Measurements from ENCODE around the gene HEXIM1.

DNA sequence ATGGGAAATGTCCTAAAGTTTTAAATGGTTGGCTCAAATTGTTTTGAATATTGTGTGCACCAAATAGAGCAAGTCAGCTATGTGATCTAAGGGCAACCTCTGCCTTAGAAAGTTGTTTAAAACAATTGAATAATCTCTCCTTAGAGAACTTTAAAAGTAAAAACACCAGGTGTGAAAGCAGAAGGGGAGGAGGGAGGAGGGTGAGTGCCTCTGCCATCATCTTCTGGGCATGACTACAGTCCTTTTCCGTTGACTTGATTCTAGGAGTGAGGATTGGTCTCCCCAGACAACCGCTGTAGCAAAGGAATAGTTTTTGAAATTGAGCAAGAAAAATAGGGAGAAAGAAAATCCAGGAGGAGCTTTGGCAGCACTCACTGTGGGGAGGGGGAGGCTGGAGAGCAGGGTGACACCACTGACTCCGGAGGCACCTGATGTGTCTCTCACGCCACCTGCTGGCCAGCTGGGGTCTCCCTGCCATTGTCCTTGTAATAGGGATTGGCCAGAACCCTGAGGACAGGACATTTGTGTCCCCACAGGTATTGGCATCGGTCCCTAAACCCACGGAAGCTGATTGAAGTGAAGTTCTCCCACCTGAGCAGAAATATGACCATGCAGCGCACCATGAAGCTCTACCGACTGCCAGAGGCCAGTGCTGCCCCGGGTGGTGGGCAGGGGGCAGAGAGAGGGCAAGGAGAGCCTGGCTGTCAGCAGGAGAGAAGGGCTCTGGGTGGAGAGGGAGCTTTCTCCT is 49.2 kb upstream of the HEXIM1 start:
- TF ChIP-seq, protein P1, sequence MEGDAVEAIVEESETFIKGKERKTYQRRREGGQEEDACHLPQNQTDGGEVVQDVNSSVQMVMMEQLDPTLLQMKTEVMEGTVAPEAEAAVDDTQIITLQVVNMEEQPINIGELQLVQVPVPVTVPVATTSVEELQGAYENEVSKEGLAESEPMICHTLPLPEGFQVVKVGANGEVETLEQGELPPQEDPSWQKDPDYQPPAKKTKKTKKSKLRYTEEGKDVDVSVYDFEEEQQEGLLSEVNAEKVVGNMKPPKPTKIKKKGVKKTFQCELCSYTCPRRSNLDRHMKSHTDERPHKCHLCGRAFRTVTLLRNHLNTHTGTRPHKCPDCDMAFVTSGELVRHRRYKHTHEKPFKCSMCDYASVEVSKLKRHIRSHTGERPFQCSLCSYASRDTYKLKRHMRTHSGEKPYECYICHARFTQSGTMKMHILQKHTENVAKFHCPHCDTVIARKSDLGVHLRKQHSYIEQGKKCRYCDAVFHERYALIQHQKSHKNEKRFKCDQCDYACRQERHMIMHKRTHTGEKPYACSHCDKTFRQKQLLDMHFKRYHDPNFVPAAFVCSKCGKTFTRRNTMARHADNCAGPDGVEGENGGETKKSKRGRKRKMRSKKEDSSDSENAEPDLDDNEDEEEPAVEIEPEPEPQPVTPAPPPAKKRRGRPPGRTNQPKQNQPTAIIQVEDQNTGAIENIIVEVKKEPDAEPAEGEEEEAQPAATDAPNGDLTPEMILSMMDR (conservative IDR thresholded peaks at IDR 0.05) = peak; percentile 96
- no peak for TF ChIP-seq ZFX (IDR thresholded peaks at IDR 0.05)
